H1 (cell line): Measurements from ENCODE around the gene MYCBPAP. TPM values are rescaled to one million over a fixed set of nuclear protein-coding genes. Genes with fewer than 3 reads are reported as not detected.

Experiments used
- BRCA1 ChIP-seq: IDR thresholded peaks from 2 replicates; pipeline ENCODE4 v1.6.1; 2012; ENCODE audit warnings: low read depth, low read length, improper control_type of control experiment
- KDM1A ChIP-seq: fragments of 200-600, 300-600 bp; sonication (generic); IDR thresholded peaks from 2 replicates; pipeline ENCODE4 v1.7.1; 2016; ENCODE audit warnings: mild to moderate bottlenecking, low read length, borderline replicate concordance
- MAFK ChIP-seq: IDR thresholded peaks from 2 replicates; pipeline ENCODE4 v1.6.1; 2012; ENCODE audit warnings: low read depth, mild to moderate bottlenecking, improper control_type of control experiment, low read length
- POLR2AphosphoS5 ChIP-seq: IDR thresholded peaks from 2 replicates; pipeline ENCODE4 v1.6.1; 2011; ENCODE audit warnings: low read depth, low read length
- SAP30 ChIP-seq: fragments of 300-600 bp; sonication (generic); IDR thresholded peaks from 2 replicates; pipeline ENCODE4 v1.7.1; 2012; ENCODE audit warnings: low read length, moderate library complexity, mild to moderate bottlenecking, inconsistent platforms; ENCODE audit not compliant: insufficient read depth, insufficient replicate concordance
- TAF7 ChIP-seq: optimal IDR thresholded peaks from 2 replicates; pipeline ENCODE3; 2011; ENCODE audit warnings: low read depth, mild to moderate bottlenecking, inconsistent platforms, low read length, moderate library complexity, borderline replicate concordance
- polyA plus RNA-seq, 7 experiments: library from polyadenylated mRNA; depleted of rRNA in 3 of 7; stranded (reverse) in 5 of 7; unstranded in 2 of 7; fragments of >200 nt in 5 of 7; fragments of 200-250 nt in 2 of 7; gene quantifications; 1 replicate in 5 of 7; 2 replicates in 1 of 7; 4 replicates in 1 of 7; pipeline versions ENCODE4 v1.2.1 to v1.2.3, GENCODE V29; 2011 to 2013; ENCODE audit warnings: missing spikeins in 2 of 7, mixed read lengths in 2 of 7
- total RNA-seq: library from RNA; stranded (reverse); fragmentation: NEBNext Ultra II Directional; extraction: Animal tissue kit (Norgen Biotek cat#: 25700); gene quantifications from 2 replicates; pipeline ENCODE4 v1.2.1, GENCODE V29; 2021
- TF ChIP-seq, protein P1 (sequence below): fragments of 300-600 bp; sonication (generic); IDR thresholded peaks from 2 replicates; pipeline ENCODE4 v1.7.1; 2012; ENCODE audit warnings: low read length, moderate library complexity, mild to moderate bottlenecking, inconsistent platforms; ENCODE audit not compliant: insufficient replicate concordance
- TF ChIP-seq, protein P2 (sequence below), 3 experiments: IDR thresholded peaks; 1 replicate in 2 of 3; 2 replicates in 1 of 3; pipeline versions ENCODE4 v1.5.1 to v1.6.1; 2011; ENCODE audit warnings: low read length in 3 of 3, mild to moderate bottlenecking in 3 of 3, inconsistent platforms in 2 of 3, low read depth in 1 of 3, moderate library complexity in 1 of 3; ENCODE audit not compliant: insufficient read depth in 1 of 3; ENCODE audit errors: control extremely low read depth in 1 of 3

The MYCBPAP gene
- total and polyA plus RNA-seq, 2 of the 8 experiments (the other 6 are each of a cell fraction or from before 2014, with no cell fraction given) = 0.89 to 3.3 TPM

DNA sequence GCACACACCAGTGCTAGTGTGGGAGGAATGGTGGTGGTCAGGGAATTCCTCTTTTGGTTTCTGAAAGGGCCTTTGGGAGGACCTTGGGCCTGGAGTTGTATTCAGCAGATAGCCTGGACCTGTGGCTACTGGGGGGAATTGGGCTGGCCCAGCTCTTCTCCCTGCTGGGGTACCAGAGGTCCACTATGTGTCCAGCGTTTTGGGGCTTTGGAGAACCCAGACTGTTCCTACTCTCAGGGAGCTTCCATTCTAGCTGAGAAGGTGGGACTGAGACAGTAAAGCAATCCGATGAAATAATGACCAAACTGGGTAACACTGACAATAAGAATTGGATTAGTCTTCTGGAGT is 26.7 kb downstream of the MYCBPAP start (continued):
- TF ChIP-seq, protein P1, sequence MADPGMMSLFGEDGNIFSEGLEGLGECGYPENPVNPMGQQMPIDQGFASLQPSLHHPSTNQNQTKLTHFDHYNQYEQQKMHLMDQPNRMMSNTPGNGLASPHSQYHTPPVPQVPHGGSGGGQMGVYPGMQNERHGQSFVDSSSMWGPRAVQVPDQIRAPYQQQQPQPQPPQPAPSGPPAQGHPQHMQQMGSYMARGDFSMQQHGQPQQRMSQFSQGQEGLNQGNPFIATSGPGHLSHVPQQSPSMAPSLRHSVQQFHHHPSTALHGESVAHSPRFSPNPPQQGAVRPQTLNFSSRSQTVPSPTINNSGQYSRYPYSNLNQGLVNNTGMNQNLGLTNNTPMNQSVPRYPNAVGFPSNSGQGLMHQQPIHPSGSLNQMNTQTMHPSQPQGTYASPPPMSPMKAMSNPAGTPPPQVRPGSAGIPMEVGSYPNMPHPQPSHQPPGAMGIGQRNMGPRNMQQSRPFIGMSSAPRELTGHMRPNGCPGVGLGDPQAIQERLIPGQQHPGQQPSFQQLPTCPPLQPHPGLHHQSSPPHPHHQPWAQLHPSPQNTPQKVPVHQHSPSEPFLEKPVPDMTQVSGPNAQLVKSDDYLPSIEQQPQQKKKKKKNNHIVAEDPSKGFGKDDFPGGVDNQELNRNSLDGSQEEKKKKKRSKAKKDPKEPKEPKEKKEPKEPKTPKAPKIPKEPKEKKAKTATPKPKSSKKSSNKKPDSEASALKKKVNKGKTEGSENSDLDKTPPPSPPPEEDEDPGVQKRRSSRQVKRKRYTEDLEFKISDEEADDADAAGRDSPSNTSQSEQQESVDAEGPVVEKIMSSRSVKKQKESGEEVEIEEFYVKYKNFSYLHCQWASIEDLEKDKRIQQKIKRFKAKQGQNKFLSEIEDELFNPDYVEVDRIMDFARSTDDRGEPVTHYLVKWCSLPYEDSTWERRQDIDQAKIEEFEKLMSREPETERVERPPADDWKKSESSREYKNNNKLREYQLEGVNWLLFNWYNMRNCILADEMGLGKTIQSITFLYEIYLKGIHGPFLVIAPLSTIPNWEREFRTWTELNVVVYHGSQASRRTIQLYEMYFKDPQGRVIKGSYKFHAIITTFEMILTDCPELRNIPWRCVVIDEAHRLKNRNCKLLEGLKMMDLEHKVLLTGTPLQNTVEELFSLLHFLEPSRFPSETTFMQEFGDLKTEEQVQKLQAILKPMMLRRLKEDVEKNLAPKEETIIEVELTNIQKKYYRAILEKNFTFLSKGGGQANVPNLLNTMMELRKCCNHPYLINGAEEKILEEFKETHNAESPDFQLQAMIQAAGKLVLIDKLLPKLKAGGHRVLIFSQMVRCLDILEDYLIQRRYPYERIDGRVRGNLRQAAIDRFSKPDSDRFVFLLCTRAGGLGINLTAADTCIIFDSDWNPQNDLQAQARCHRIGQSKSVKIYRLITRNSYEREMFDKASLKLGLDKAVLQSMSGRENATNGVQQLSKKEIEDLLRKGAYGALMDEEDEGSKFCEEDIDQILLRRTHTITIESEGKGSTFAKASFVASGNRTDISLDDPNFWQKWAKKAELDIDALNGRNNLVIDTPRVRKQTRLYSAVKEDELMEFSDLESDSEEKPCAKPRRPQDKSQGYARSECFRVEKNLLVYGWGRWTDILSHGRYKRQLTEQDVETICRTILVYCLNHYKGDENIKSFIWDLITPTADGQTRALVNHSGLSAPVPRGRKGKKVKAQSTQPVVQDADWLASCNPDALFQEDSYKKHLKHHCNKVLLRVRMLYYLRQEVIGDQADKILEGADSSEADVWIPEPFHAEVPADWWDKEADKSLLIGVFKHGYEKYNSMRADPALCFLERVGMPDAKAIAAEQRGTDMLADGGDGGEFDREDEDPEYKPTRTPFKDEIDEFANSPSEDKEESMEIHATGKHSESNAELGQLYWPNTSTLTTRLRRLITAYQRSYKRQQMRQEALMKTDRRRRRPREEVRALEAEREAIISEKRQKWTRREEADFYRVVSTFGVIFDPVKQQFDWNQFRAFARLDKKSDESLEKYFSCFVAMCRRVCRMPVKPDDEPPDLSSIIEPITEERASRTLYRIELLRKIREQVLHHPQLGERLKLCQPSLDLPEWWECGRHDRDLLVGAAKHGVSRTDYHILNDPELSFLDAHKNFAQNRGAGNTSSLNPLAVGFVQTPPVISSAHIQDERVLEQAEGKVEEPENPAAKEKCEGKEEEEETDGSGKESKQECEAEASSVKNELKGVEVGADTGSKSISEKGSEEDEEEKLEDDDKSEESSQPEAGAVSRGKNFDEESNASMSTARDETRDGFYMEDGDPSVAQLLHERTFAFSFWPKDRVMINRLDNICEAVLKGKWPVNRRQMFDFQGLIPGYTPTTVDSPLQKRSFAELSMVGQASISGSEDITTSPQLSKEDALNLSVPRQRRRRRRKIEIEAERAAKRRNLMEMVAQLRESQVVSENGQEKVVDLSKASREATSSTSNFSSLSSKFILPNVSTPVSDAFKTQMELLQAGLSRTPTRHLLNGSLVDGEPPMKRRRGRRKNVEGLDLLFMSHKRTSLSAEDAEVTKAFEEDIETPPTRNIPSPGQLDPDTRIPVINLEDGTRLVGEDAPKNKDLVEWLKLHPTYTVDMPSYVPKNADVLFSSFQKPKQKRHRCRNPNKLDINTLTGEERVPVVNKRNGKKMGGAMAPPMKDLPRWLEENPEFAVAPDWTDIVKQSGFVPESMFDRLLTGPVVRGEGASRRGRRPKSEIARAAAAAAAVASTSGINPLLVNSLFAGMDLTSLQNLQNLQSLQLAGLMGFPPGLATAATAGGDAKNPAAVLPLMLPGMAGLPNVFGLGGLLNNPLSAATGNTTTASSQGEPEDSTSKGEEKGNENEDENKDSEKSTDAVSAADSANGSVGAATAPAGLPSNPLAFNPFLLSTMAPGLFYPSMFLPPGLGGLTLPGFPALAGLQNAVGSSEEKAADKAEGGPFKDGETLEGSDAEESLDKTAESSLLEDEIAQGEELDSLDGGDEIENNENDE = no peak
- TF ChIP-seq, protein P2, sequence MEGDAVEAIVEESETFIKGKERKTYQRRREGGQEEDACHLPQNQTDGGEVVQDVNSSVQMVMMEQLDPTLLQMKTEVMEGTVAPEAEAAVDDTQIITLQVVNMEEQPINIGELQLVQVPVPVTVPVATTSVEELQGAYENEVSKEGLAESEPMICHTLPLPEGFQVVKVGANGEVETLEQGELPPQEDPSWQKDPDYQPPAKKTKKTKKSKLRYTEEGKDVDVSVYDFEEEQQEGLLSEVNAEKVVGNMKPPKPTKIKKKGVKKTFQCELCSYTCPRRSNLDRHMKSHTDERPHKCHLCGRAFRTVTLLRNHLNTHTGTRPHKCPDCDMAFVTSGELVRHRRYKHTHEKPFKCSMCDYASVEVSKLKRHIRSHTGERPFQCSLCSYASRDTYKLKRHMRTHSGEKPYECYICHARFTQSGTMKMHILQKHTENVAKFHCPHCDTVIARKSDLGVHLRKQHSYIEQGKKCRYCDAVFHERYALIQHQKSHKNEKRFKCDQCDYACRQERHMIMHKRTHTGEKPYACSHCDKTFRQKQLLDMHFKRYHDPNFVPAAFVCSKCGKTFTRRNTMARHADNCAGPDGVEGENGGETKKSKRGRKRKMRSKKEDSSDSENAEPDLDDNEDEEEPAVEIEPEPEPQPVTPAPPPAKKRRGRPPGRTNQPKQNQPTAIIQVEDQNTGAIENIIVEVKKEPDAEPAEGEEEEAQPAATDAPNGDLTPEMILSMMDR (IDR thresholded peaks at IDR 0.05; ENCODE audit: control extremely low read depth in 1 of 3, insufficient read depth in 1 of 3, low read depth in 1 of 3, low read length in 3 of 3) = no peak
- TF ChIP-seq SAP30 (no peak), KDM1A (no peak), TAF7 (no peak), MAFK (no peak), POLR2AphosphoS5 (no peak), BRCA1 (no peak)
- TF ChIP-seq, all 59 proteins: peak for 0
